Measurements from ENCODE around the gene HNF1B. TPM values are rescaled to one million over a fixed set of nuclear protein-coding genes. Genes with fewer than 3 reads are reported as not detected.

The HNF1B gene
- total RNA-seq, 3 donors from 2014 or later (not counting 1 experiment from before 2014, with no cell fraction given): not detected

- Mint-ChIP-seq H3K27me3 (ENCODE audit: low read depth in 2 of 2) (peaks cover 29 to 61% of the 10 kb centered on the region in 2 donors), H3K27ac (no peak overlapping the region), H3K9me3 (no peaks in the 10 kb centered on the region), H3K36me3 (no peaks in the 10 kb centered on the region), H3K4me3 (no peak overlapping the region), H3K4me1 (peaks cover 2% of the 10 kb centered on the region in 2 donors)
- Histone ChIP-seq H3K4me1 (ENCODE audit: control insufficient read depth, insufficient read depth, low read length) (peaks cover 6% of the 10 kb centered on the region), H3K4me3 (ENCODE audit: low read length) (no peak overlapping the region), H3K27ac (ENCODE audit: low read length) (no peak overlapping the region), H3K36me3 (ENCODE audit: control insufficient read depth, insufficient read depth, low read length) (no peaks in the 10 kb centered on the region), H3K9me3 (ENCODE audit: control insufficient read depth, insufficient read depth, low read length) (no peaks in the 10 kb centered on the region), H3K27me3 (ENCODE audit: control insufficient read depth, insufficient read depth, low read length) (peaks cover 21% of the 10 kb centered on the region)
- intact Hi-C loops (cut with micrococcal nuclease): no loop called here
- ATAC-seq (no peak), DNase-seq (no peak)
- 64% methylated on average over 3 of the region's 5 CpGs for WGBS (ENCODE audit: insufficient coverage)
- no peak for TF ChIP-seq CTCF (IDR thresholded peaks at IDR 0.05)
Observed at GRCh38 chr17:37750292-37750691, 5.4 kb upstream of the HNF1B start.

GRCh38 chr17:37747222-37747621 lies 2.4 kb upstream of the HNF1B start:
- Mint-ChIP-seq H3K27ac (no peak overlapping the region), H3K9me3 (no peaks in the 10 kb centered on the region)

GRCh38 chr17:37746617-37747016 lies 1.8 kb upstream of the HNF1B start:
- H3K27ac ChIP-seq (ENCODE audit: low read length): no peak overlapping the region
- H3K4me1 Mint-ChIP-seq: peaks cover 6 to 20% of the 10 kb centered on the region in 2 donors
- H3K36me3 ChIP-seq (ENCODE audit: control insufficient read depth, insufficient read depth, low read length): no peaks in the 10 kb centered on the region
- intact Hi-C loops (cut with micrococcal nuclease): no loop called here
- peaks cover 38% of the 10 kb centered on the region for H3K4me1 ChIP-seq (ENCODE audit: control insufficient read depth, insufficient read depth, low read length)
- H3K27me3 ChIP-seq (ENCODE audit: control insufficient read depth, insufficient read depth, low read length): peaks cover 50% of the 10 kb centered on the region
- peaks cover 42 to 61% of the 10 kb centered on the region in 2 donors for H3K27me3 Mint-ChIP-seq (ENCODE audit: low read depth in 2 of 2)
- no peak overlapping the region for H3K4me3 ChIP-seq (ENCODE audit: low read length)
- no peak overlapping the region for H3K27ac Mint-ChIP-seq
- no peak for TF ChIP-seq CTCF (IDR thresholded peaks at IDR 0.05)
- H3K9me3 ChIP-seq (ENCODE audit: control insufficient read depth, insufficient read depth, low read length): no peaks in the 10 kb centered on the region
- 100% methylated on average over 2 of the region's 2 CpGs for WGBS (ENCODE audit: insufficient coverage)
- no peaks in the 10 kb centered on the region for H3K9me3 Mint-ChIP-seq
- no peak overlapping the region for H3K4me3 Mint-ChIP-seq
- ATAC-seq (no peak), DNase-seq (no peak)
- H3K36me3 Mint-ChIP-seq: no peaks in the 10 kb centered on the region

More at GRCh38 chr17:37747222-37747621, 2.4 kb upstream of the HNF1B start:
- intact Hi-C loops (cut with micrococcal nuclease): no loop called here
- Mint-ChIP-seq H3K4me3 (no peak overlapping the region), H3K36me3 (no peaks in the 10 kb centered on the region), H3K4me1 (peaks cover 6 to 14% of the 10 kb centered on the region in 2 donors), H3K27me3 (ENCODE audit: low read depth in 2 of 2) (peaks cover 40 to 66% of the 10 kb centered on the region in 2 donors)
- peaks cover 44% of the 10 kb centered on the region for H3K27me3 ChIP-seq (ENCODE audit: control insufficient read depth, insufficient read depth, low read length)
- ATAC-seq (no peak), DNase-seq (no peak)
- H3K27ac ChIP-seq (ENCODE audit: low read length): no peak overlapping the region
- H3K4me3 ChIP-seq (ENCODE audit: low read length): no peak overlapping the region
- H3K4me1 ChIP-seq (ENCODE audit: control insufficient read depth, insufficient read depth, low read length): peaks cover 33% of the 10 kb centered on the region
- no peaks in the 10 kb centered on the region for H3K9me3 ChIP-seq (ENCODE audit: control insufficient read depth, insufficient read depth, low read length)
- no peaks in the 10 kb centered on the region for H3K36me3 ChIP-seq (ENCODE audit: control insufficient read depth, insufficient read depth, low read length)
- WGBS (ENCODE audit: insufficient coverage): 88% methylated on average over 2 of the region's 2 CpGs
- no peak for TF ChIP-seq CTCF (IDR thresholded peaks at IDR 0.05)

GRCh38 chr17:37745801-37746426 lies 1.1 kb upstream of the HNF1B start:
- Histone ChIP-seq H3K9me3 (ENCODE audit: control insufficient read depth, insufficient read depth, low read length) (no peaks in the 10 kb centered on the region), H3K4me1 (ENCODE audit: control insufficient read depth, insufficient read depth, low read length) (peaks cover 38% of the 10 kb centered on the region), H3K4me3 (ENCODE audit: low read length) (no peak overlapping the region), H3K36me3 (ENCODE audit: control insufficient read depth, insufficient read depth, low read length) (no peaks in the 10 kb centered on the region), H3K27me3 (ENCODE audit: control insufficient read depth, insufficient read depth, low read length) (peaks cover 57% of the 10 kb centered on the region), H3K27ac (ENCODE audit: low read length) (no peak overlapping the region)
- TF ChIP-seq CTCF (IDR thresholded peaks at IDR 0.05): no peak
- intact Hi-C loops (cut with micrococcal nuclease): no loop called here
- 35% methylated on average over 19 of the region's 20 CpGs for WGBS (ENCODE audit: insufficient coverage)
- H3K27ac Mint-ChIP-seq: no peak overlapping the region
- no peaks in the 10 kb centered on the region for H3K36me3 Mint-ChIP-seq
- DNase-seq (no peak), ATAC-seq (no peak)
- peaks cover 6 to 20% of the 10 kb centered on the region in 2 donors for H3K4me1 Mint-ChIP-seq
- H3K4me3 Mint-ChIP-seq: no peak overlapping the region
- H3K9me3 Mint-ChIP-seq: no peaks in the 10 kb centered on the region
- H3K27me3 Mint-ChIP-seq (ENCODE audit: low read depth in 2 of 2): peaks cover 44 to 68% of the 10 kb centered on the region in 2 donors

All from natural killer cell (primary cell).